H1 (cell line): Measurements from ENCODE around the gene ATE1. TPM values are rescaled to one million over a fixed set of nuclear protein-coding genes. Genes with fewer than 3 reads are reported as not detected.

ENCODE experiments used
- BCL11A ChIP-seq, 2 experiments: IDR thresholded peaks; one replicate each; pipeline ENCODE4 v1.6.1; 2011; ENCODE audit warnings: low read depth in 2 of 2, low read length in 2 of 2, mild to moderate bottlenecking in 2 of 2
- CBX5 ChIP-seq: fragments of 300-800, 300-1000 bp; sonication (generic); IDR thresholded peaks from 2 replicates; pipeline ENCODE4 v1.7.1; 2016; ENCODE audit warnings: antibody characterized with exemption, low read length, low read depth
- CTCF ChIP-seq, 3 experiments: IDR thresholded peaks; 1 replicate in 2 of 3; 2 replicates in 1 of 3; pipeline versions ENCODE4 v1.5.1 to v1.6.1; 2011; ENCODE audit warnings: low read length in 3 of 3, mild to moderate bottlenecking in 3 of 3, inconsistent platforms in 2 of 3, low read depth in 1 of 3, moderate library complexity in 1 of 3; ENCODE audit not compliant: insufficient read depth in 1 of 3; ENCODE audit errors: control extremely low read depth in 1 of 3
- KDM4A ChIP-seq: IDR thresholded peaks from one replicate; pipeline ENCODE4 v1.7.1; 2012; ENCODE audit warnings: low read depth, mild to moderate bottlenecking, moderate library complexity, low read length, inconsistent platforms; ENCODE audit not compliant: severe bottlenecking
- MAFK ChIP-seq: IDR thresholded peaks from 2 replicates; pipeline ENCODE4 v1.6.1; 2012; ENCODE audit warnings: low read depth, mild to moderate bottlenecking, improper control_type of control experiment, low read length
- NANOG ChIP-seq: IDR thresholded peaks from 2 replicates; pipeline ENCODE4 v1.6.1; 2011; ENCODE audit warnings: low read length, low read depth, mild to moderate bottlenecking, inconsistent platforms; ENCODE audit not compliant: insufficient read depth, poor library complexity, severe bottlenecking
- polyA plus RNA-seq, 7 experiments: library from polyadenylated mRNA; depleted of rRNA in 3 of 7; stranded (reverse) in 5 of 7; unstranded in 2 of 7; fragments of >200 nt in 5 of 7; fragments of 200-250 nt in 2 of 7; gene quantifications; 1 replicate in 5 of 7; 2 replicates in 1 of 7; 4 replicates in 1 of 7; pipeline versions ENCODE4 v1.2.1 to v1.2.3, GENCODE V29; 2011 to 2013; ENCODE audit warnings: missing spikeins in 2 of 7, mixed read lengths in 2 of 7
- total RNA-seq: library from RNA; stranded (reverse); fragmentation: NEBNext Ultra II Directional; extraction: Animal tissue kit (Norgen Biotek cat#: 25700); gene quantifications from 2 replicates; pipeline ENCODE4 v1.2.1, GENCODE V29; 2021

ATE1 gene
- total and polyA plus RNA-seq, 2 of the 8 experiments (the other 6 are each of a cell fraction or from before 2014, with no cell fraction given), result 8.8 to 26.9 TPM

- no peak for TF ChIP-seq CTCF (IDR thresholded peaks at IDR 0.05; ENCODE audit: control extremely low read depth in 1 of 3, insufficient read depth in 1 of 3, low read depth in 1 of 3, low read length in 3 of 3)
- TF ChIP-seq MAFK, result no peak
- TF ChIP-seq KDM4A, result no peak
- TF ChIP-seq CBX5, result no peak
- TF ChIP-seq NANOG, result no peak
- no peak for TF ChIP-seq BCL11A (IDR thresholded peaks at IDR 0.05; ENCODE audit: low read depth in 2 of 2, low read length in 2 of 2)
Observed at GRCh38 chr10:121771966-121772365, 155.9 kb downstream of the ATE1 start (continued).
